ENCODE measurements around the gene CHD9.
"Not testable (repeated sequence)": the region's sequence is repeated elsewhere in the genome, so short reads cannot be mapped to it uniquely, and the experiment has no call there.

CHD9 gene, protein sequence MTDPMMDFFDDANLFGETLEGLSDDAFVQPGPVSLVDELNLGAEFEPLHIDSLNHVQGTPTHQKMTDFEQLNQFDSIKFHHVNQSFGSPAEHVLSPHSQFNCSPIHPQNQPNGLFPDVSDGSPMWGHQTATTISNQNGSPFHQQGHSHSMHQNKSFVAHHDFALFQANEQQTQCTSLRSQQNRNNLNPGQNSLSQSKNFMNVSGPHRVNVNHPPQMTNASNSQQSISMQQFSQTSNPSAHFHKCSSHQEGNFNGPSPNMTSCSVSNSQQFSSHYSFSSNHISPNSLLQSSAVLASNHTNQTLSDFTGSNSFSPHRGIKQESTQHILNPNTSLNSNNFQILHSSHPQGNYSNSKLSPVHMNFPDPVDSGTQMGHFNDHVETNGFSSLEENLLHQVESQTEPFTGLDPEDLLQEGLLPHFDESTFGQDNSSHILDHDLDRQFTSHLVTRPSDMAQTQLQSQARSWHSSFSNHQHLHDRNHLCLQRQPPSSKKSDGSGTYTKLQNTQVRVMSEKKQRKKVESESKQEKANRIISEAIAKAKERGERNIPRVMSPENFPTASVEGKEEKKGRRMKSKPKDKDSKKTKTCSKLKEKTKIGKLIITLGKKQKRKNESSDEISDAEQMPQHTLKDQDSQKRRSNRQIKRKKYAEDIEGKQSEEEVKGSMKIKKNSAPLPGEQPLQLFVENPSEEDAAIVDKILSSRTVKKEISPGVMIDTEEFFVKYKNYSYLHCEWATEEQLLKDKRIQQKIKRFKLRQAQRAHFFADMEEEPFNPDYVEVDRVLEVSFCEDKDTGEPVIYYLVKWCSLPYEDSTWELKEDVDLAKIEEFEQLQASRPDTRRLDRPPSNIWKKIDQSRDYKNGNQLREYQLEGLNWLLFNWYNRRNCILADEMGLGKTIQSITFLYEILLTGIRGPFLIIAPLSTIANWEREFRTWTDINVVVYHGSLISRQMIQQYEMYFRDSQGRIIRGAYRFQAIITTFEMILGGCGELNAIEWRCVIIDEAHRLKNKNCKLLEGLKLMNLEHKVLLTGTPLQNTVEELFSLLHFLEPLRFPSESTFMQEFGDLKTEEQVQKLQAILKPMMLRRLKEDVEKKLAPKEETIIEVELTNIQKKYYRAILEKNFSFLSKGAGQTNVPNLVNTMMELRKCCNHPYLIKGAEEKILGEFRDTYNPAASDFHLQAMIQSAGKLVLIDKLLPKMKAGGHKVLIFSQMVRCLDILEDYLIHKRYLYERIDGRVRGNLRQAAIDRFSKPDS (N-terminal part only)

DNA sequence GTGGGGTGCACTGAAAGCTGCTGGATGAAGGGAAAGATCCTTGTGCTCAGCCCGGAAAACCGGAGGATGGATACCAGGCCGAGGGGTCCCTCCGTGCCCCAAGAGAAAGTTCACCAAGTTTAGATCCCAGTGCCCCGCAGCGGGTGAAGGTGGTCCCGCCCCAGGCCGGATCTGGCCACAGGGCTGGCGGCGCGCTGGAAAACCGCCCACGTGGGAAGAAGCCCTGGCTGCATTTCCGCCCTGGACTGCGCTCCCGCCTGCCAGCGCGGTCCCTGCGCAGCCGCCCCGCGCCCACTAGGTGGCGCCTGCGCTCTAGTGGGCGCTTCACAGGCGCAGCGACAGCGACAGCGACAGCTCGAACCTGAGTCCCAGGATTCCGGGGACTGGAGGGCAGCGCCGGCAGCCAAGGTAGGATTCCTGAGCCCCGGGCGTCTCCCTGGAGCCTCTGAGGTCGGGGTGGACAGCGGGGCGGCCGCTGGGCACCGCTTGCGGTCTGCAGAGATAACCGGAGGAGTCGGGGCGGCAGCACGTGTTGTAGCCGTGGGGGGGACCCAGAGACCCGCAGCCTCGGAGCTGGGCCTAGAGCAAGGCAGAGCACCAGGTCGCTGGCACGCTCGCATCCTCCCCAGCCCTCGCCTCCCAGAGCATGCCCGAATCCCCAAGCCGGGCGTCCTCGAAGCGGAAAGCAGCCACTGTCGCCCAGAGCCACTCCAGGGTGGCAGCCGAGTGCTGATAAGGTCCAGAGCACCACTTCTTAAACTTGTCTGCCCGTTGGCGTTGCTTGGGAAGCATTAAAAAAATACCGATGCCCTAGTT is at the start of gene CHD9:
CHD9 (plus strand) TSS at position 322 of the 816 bp plus-strand sequence. CDS start 101,099 bp downstream, outside the sequence.
- DNase-seq (ENCODE audit: low read depth in 2 of 2), result peak; percentile 40 to 61

DNA sequence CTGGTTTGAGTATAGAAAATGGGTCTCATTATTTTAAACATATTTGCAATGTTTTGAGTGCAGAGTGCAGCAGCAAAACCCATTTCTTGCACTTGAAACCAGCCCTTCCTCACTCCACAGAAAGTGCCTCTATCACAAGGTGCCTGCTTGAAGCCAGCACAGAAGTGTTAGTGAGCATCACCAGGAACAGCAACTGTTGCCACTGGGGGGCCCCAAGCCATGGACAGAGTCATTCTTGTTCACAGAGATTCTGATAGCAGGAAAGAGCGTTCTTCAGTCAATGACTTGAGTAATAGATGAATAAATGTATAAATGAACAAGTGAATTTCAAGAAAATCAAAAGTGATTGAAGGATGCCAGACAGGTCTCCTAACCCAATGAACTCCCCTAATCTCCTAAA is 47.7 kb upstream of the CHD9 start:
- no peak for DNase-seq (ENCODE audit: low read depth in 2 of 2)

DNA sequence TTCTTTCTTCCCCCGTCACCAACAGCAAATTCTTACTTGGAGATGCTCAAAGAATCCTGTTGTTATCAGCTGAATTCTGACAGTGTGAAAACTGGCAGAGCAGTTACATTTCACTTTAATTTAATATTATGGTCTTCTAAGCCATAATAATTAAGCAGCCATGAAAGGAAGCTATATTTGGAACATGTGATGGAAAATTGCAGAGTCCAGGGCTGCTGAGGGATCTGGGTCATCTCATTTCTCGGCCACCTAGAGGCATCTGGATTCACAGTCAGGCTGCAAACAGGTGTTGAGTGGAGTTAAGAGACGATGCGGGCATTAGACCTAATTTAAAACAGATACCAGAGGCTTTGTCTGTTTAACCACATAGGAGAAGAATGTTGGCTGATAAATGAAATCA is 40.5 kb upstream of the CHD9 start:
- DNase-seq (ENCODE audit: low read depth in 2 of 2), result no peak

DNA sequence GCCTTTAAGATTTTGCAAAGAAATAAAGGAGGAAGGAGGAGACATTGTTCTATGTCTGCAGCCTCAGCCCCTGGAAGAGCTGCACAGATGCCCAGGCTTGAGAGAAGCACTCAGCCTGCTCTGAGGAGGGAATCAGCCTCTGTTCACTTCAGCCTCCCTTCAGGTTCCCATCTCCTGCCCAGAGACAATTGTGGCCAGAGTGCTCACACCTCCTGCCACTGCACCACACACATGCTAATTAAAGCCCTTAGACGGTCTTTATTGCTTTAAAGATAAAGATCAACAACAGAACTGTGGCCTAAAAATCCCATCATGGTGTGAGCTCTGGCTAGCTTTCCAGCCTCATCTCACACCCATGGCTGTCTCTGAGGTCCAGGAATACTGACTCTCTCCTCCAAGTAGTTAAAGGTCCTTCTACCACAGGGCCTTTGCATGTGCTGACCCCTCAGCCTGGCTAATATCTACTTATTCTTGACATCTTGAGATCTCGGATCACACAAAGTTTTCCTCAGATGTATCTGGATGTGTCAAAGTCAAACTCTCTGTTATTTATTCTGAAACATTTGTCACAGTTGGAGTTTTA is 35.9 kb upstream of the CHD9 start:
- DNase-seq (ENCODE audit: low read depth in 2 of 2), result no peak

DNA sequence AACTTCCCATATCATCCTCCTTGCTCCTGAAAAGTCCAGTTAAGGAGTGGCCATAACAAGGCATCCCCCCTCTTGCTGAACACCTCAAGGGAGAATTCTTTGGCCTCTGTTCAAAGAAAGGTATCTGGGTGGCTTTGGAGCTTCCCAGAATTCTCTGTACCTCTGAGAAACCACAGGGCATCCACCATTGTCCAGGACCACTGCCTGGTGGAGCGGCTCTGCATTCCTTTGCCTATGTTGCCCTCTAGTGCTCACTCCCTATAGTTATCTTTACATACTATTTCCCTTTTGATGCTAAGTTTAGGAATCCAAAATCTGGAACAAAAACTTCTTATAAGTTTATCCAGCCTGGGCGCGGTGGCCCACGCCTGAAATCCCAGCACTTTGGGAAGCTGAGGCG is 32.4 kb upstream of the CHD9 start:
- DNase-seq (ENCODE audit: low read depth in 2 of 2), result no peak

DNA sequence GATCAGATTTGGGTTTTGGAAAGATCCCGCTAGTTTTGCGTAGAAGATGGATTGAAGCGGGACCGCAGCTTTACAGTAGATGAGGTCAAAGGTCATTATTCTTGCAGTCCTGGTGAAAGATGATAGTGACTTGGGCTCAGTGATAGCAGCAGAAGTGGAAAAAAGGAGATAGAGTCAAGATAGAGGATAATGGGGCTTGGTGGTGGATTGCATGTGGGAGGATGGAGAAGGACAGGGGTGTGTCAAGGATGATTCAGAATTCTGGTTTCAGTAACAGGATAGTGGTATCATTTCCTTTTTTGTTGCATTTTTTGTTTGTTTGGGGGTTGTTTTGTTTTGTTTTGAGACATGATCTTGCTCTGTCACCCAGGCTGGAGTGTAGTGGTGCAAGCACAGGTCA is 30.7 kb upstream of the CHD9 start:
- no peak for DNase-seq (ENCODE audit: low read depth in 2 of 2)

DNA sequence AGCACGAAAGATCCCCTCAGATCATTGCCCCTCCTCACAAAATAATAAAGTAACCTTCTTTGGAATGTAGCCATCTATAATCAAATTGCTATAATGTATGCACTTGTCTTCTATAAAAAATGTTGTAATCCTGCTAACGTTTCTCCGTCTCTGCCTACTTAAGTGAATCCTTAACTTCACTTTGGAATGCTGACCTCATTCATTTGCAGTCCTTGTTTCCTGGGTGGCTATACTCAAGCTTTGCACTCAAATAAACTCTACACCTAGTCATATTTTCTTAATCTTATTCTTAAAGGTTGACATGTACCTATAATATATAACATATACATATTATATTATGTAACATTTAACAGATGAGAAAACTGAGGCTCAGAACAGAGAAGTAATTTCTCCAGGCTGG is 24.8 kb upstream of the CHD9 start:
- DNase-seq (ENCODE audit: low read depth in 2 of 2), result no peak

DNA sequence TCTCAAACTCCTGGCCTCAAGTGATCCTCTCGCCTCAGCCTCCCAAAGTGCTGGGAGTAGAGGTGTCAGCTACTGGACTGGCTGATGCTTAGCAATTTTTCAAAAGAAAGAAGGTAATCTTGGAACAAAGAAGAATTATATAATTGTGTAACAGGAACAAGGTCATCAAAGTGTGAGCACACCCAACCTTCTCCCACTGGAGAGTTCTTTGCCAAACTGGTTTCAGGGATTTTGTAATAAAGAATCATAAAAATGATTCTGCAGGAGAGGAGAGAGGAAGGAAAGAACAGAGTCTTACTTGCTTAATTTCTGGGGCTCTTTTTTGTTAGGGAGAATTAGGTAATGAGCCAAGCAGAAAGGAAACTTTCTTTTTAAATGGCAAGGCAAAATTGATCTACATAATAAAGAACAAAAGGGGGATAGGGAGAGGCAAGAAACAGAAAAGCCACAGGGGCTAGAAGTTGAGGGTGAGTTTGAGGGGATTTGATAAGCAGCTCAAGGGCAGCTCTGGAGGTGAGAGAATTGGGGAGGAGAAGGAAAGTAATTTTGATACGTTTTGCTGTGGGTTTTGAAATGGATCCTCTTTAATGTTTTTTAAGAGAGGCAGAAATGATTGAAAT is 23.4 kb upstream of the CHD9 start:
- DNase-seq (ENCODE audit: low read depth in 2 of 2), result no peak

DNA sequence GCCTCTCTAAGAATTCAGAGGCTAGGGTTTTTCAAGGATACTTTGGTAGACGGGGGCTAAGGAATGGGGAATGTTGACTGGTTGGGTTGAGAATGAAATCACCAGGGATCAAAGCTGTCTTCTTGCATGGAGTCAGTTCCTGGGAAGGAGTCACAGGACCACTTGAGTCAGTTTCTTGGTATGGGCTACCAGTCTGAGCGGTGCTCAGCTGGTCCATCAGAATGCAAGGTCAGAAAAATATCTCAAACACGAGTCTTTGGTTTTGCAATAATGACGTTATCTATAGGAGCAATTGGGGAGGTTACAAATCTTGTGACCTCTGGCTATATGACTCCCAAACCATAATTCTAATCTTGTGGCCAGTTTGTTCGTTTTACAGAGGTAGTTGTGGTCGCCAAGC is 20.5 kb upstream of the CHD9 start:
- no peak for DNase-seq (ENCODE audit: low read depth in 2 of 2)

DNA sequence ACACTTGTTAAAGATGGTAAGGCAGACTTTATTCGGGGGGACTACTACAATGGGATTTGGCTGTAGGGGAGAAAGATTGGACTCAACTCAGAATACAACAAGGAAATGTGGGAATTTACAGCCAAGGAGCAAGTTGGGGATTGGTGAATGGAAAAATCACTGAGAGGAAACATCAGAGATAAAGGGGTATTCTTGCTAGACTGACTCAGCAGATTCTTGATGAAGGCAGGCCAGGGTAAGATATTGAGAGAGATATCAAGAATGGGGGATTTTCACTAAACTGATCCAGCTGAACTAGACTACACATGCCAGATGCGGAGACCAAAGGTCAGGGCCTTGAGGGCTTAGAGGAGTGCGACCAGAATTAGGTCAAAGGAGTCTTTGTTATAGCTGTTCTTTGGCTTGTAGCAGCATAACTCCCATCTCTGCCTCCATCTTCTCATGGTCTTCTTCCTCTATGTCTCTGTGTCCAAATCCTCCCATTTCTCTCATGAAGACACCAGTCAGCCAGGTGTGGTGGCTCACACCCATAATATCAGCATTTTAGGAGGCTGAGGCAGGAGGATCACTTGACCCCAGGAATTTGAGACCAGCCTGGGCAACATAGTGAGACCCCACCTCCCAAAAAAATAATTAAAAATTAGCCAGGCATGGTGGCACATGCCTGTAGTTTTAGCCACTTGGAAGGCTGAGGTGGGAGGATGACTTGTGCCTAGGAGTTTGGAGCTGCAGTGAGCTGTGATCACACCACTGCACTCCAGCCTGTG is 19.4 kb upstream of the CHD9 start:
- DNase-seq (ENCODE audit: low read depth in 2 of 2), result no peak

DNA sequence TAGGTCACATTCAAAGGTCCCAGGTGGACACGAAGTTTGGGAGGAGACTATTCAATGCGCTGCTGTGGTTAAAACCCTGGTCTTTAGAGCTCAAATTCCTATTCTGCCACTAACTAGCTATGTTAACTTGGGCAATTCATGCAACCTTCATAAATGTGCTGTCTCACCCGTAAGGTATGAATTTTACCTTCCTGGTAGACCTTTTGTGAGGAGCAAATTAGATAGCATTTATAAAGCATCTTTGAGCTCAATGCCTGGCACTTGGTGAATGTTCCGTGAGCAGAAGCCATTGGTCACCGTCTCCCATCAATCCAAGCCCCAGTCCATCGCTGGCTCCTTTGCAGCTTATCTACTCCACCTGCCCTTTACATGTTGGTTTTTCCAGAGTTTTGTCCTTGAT is 18.7 kb upstream of the CHD9 start:
- DNase-seq (ENCODE audit: low read depth in 2 of 2), result no peak

DNA sequence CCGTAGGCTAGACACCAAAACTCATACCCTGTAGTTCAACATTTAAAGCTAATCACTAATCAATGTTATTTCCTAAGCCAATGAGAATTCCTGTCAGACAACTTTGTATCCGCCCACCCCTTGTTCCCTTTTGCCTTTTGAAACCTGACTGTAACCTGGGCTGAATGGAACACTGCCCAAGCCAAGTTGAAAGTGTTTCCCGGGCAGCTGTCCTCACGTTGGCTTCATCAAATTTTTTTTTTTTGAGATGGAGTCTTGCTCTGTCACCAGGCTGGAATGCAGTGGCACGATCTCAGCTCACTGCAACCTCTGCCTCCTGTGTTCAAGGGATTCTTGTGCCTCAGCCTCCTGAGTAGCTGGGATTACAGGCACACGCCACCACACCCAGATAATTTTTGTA is 18.1 kb upstream of the CHD9 start:
- DNase-seq (ENCODE audit: low read depth in 2 of 2), result not testable (repeated sequence)

DNA sequence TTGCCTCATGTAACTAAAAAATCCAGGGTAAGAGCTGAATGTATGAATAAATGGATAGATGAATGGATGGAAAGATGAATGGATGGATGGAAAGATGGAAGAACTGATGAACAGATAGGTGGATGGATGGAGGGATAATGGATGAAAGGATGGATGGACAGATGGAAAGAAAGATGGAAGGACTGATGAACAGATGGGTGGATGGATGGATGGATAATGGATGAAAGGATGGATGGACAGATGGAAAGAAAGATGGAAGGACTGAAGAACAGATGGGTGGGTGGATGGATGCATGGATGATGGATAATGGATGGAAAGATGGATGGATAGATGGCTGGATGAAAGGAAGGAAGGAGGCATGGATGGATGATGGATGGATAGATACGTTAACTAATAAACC is 14.0 kb upstream of the CHD9 start:
- no peak for DNase-seq (ENCODE audit: low read depth in 2 of 2)

DNA sequence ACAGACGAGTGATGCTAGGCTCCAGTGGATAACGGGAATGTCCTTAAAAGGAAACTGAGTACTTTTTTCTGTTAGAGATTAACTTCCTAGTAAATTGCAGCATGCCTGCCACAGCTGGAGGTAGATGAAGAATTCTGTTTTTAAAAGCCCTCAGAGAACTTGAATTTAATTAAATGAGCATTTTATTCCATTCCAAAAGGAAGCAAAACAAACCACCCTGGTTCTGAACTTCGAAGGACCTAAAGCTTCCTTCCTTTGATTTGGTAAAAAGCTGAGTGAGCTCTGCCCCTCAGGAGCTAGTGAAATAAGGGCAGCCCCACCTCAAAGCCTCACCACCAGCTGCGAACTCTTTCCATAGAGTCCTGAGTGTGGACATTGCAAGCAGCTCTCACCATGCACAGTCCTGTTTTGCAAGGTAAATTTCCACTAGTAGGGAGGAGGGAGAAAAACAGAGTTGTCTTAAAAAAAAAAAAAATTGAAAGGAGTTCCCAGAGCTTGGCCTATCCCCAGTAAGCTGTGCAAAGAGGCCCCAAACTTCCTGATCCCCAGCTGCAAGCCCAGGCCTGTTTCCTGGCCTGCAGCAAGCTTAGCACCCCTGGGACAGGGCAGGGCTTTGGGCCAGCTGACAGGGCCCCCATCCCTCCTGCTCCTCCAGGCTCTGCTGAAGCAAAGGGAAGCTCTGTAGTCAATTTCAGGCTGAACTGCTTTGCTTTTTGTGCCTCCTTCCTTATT is 13.3 kb upstream of the CHD9 start:
- no peak for DNase-seq (ENCODE audit: low read depth in 2 of 2)

DNA sequence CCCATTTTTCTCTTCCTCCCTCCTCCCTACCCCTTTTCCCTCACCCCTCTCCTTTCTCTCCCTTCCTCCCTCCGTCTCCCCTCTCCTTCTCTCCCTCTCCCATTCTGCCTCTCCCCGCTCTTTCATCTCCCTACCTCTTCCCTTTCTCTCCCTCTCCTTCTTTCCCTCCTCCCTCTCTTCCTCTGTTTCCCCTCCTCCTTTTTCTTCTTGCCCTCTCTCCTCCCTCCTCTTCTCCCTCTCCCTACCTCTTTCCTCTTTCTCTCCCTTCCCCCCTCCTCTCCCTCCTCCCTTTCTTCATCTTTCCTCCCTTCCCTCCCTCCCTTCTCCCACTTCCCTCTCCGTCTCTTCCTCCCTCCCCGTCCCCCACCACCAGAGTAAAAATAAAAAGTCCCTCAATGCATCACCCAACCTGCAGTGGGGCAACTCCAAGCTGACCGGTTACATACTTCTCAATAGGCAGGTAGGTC is 12.5 kb upstream of the CHD9 start:
- DNase-seq (ENCODE audit: low read depth in 2 of 2), result no peak

DNA sequence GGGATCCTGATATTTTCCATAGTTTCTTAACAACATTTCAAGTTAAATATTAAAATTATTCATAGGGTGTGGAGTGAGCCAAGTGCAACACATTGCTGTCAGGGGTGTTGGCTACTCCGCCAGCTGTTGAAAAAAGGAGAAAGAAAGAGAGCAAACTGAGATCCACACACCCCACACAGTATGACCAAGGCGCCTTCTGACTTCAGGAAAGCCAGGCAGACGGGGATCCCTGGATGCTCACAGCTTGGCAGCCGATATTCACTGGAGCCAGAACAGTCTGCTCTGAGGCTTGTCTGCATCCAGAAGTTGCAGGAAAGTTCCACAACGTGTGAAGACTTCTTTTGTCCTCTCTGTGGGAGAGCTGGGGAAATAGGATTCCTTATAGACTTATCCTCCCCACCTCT is 11.4 kb upstream of the CHD9 start:
- no peak for DNase-seq (ENCODE audit: low read depth in 2 of 2)

DNA sequence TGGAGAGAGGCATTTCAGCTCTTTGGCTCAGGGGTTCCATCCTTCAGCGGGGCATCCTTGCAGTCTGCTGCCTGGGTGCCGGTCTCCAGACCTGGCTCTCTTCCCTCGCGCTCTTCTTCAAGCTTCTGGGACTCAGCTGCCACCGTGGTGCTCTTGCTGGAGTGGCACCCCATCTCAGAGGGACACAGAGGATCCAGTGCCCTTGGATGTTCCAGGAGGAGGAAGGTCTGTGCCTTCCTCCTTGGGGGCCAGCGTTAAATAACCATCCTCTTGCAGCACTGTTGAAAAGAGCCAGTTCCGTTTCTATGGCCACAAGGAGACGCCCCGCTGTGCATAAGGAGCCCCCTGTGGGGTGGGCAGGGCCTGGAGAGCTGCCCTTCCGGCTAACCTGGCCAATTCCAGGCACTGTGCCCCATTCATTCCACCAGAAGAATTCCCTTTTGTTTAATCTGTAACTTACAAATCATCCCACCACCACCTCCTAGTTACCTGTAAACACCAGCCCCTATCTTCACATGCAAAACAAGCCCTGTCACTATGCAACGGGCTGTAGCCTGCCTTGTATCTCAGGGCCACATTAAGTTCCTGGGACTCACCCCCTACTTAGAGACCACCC is 10.7 kb upstream of the CHD9 start:
- no peak for DNase-seq (ENCODE audit: low read depth in 2 of 2)

Data from stimulated activated CD4-positive, alpha-beta T cell treated with anti-CD3 and anti-CD28 coated beads, Interleukin-15, amount 100 ng/mL, for 48 hours (primary cell).